GM21717 (cell line): ENCODE results near the gene PDK1.
"Not testable (repeated sequence)": the region's sequence is repeated elsewhere in the genome, so short reads cannot be mapped to it uniquely, and the experiment has no call there.

ENCODE experiments used
- ATAC-seq: cut with Tn5 transposase; IDR thresholded peaks from one replicate; pipeline ENCODE4 v1.9.1; 2021; ENCODE audit warnings: mild to moderate bottlenecking, moderate library complexity; ENCODE audit not compliant: unreplicated experiment

PDK1 gene

DNA sequence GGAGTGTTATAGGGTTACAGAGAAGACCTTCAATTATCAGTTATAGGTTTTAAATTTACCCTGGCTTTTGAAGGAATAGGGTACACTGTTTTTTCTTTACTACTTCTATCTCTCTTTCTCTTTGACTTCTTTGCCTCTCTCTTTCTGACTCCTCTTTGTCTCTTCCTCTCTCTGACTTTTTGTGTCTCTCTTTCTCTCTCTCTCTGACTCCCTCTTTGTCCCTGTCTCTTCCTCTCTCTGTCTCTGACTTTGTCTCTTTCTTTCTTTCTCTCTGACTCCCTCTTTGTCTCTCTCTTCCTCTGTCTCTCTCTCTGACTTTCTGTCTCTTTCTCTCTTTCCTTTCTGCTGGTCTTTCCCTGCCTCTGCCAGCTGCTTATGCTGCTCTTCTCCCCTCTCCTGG lies 36.3 kb downstream of the PDK1 start:
- not testable (repeated sequence) for ATAC-seq

DNA sequence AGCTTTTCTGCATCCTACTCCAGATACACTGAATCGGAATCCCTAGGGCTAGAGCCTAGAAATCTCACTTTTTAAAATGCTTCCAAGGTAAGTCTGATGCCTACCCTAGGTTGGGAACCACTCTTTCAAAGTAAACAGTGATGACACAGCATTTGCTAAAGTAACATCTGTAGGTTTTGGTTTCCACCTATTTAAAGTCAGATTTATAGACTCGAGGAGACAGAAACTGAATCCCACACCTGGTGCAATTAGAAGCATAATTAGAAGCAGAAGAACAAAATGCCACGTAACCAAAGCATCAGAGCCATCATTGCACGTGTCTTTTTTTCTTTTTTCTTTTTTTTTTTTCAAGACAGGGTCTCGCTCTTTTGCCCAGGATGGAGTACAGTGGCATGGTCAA lies 40.9 kb downstream of the PDK1 start:
- ATAC-seq, result peak; percentile 78

DNA sequence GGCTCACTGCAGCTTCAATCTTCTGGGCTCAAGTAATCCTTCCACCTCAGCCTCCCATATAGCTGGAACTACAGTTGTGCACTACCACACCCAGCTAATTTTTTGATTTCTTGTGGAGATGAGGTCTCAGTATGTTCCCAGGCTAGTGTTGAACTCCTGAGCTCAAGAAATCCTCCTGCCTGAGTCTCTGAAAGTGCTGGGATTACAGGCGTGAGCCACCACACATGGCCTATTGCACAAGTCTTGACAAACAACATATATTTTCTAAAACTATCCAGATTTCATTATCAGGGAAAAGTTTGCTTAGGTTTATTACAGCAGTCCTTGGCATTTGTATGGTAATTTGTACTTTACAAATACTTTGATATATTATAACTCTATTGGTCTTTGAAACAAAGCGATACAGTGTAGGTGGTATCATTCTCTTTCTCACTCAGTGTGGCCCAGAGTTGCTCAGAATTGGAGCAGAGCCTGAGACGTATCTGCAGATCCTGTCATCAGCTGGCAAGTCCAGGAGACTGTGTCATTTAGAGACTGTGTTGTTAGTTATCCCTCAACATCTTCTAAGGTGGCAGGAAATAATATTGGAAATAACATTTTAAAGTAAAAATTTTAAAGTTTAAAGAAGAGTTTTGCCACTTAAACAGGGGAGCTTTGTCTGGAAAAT lies 41.4 kb downstream of the PDK1 start:
- no peak for ATAC-seq

DNA sequence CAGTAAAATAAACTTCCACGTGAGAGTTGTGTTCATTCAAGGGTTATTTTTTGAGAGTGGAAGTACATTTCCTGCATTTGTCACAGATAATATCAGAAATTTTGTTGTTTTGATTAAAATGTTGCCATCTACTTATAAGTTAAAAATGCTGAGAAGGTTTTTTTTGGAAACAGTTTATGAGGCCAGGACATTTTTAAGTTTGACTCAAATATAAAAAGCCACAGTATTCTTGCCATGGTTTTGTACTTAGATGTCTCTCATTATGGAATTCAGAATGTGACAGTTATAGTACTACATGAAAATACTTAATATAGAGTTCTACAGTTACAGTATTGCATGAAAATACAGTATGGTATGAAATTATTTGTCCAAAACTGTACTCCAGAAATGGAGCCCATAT lies 44.1 kb downstream of the PDK1 start:
- ATAC-seq, result no peak

DNA sequence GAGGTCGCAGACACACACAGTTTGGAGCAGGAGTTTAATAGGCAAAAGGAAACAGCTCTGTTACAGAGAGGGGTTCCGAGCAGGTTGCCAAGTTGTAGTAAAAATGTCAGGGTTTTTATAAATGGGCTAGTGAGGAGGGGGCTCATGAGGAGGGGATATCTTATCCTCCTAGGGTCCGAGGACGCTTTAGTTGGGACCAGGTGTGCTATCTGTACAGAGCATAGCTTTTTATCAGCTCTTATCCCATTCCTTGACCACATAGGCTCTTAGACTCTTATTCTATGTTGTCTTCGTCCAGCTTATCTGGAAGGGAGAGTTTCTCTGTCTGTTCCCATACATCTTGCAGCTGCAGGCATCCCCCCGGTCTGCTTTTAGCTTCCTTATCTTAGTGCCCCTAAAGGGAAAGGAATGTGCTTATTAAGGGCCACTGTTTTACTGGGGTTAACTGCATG lies 44.7 kb downstream of the PDK1 start:
- no peak for ATAC-seq

DNA sequence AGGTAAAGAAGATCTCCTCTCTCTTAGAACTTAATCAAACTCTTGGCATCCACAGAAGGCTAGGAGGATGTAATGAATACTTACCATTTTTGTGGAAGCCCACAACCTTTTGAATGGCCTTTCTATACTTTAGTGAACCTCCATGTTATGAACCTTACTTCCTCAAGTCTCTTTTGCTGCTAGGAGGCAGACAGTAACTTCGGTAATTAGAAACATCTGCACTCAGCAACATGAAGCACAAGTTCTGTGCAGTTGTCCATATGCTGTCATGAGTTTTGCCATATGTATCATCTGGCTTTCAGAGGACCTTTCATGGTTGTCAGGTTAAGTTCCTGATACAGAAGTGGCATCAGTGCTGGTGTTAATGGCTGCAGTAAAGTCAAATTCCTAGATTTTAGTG lies 50.4 kb downstream of the PDK1 start:
- no peak for ATAC-seq

DNA sequence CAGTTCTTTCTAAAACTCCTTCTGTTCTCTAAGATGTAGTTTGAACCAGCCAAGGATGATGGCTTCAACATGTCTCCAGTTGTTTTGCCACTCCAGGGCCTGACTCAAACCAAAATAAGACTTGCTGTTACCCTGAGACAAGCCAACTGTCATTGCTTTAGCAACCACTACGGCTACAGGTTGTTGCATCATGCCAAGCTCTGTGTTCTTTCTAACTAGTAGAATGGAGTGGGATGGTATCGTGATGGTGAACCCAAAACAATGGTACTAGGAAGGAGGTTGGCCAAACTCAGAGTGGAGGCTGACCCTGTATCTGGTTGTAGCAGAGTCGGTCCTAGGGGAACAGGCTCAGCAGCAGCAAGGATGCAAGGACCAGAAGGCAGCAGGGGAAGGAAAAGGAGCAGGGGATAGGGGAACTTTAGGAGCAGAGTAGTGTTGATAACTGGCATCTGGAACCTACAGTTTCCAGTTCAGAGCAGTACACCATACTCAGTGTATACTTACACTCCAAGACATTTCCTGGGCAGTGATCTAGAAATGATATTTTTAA lies 51.6 kb downstream of the PDK1 start:
- no peak for ATAC-seq

DNA sequence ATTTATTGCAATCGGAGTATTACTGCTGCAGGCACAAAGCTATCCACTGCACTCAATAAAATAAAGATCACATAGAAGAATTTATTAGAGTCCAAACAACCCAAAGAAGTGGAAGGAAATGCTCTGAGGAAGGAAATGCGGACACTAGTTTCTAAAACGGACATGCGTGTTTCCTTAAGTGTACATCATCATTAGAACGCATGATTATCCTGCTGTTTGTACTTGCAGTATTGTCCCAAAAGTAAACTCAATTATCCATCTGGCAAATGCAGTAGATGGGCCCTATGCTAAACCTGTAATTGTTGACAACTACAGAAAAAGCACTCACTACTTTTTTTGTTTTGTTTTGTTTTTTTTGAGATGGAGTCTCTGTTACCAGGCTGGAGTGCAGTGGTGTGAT lies 53.6 kb downstream of the PDK1 start:
- ATAC-seq, result no peak

DNA sequence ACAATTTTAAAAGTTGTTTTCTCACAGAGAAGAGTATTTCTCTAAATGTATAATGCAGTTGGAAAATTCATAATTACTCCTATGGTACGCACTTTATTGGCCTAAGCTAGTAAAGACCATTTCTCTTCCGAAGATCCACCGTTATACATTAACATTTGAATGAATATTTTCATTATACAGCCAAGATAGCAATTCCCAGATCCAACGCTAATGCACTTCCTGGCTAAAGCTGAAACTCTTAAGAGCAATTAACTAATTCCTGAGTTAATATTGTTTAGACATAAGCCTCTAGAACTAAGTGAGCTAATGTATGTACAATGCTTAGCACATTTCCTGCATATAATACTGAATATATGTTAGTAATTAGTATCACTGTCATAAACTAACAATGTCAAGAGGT lies 56.2 kb downstream of the PDK1 start:
- ATAC-seq, result no peak

DNA sequence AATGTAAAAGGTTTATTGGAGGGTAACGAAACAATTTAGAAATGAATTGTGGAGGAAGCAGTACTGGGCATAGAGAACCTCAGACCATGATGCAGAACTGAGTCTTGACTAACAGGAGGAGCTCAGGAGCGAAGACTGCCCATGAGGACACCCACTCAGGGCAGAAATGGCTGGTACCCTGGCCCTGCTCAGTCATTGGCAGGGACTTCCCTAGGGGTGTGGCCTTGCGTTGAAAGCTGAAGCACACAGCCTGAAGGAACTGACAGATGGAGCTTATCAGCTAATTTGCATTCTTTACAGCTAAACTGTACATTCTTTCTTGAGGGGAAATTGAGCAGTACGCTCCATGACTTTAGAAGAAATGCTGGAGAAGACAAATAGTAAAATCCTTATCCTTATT lies 57.1 kb downstream of the PDK1 start:
- ATAC-seq, result no peak

DNA sequence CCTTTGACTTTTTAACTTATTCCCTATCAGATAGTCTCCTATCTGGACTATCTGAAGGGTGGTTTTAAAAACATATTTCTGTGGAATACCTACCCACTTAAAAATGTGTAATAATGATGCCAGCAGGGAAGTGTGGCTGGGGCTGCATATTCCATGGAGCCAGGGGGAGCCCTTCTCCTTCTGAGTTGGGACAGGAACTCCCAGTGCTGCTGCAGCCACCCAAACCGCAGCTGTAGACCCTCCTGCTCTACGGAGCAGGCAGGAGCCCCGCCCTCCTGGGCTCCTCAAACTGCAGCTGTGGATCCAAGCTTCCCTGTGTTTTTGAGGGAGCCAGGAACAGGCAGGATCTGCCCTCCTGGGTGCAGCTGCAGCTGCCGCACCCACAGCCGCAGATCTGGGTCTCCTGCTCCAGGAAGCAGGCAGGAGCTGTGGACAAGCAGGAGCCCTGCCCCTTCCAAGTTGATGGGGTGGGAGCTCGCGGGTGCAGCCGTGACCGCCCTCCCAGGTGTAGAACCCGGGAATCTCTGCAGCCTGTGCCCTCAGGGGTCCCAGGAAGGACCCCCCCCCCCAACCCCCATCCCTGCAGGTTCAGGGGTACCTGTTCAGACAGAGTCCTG lies 57.8 kb downstream of the PDK1 start:
- no peak for ATAC-seq

DNA sequence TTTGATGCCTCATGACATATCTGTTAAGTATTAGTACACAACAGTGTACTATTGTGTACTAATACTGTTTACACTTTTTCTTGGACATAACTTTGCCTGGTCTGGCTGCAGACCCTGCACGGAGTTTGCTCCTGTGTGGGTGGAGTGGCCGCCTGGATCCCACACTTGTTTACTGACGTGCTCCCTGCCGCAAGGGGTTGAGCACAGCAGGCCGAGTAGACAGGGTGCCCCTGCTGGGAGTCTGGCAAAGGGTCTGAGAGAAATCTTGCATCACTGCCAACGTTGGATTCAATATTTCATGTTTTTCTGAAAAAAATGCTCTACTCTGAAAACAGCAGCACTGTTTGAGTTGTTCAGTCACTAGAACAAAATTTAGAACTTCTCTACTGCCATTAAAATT lies 59.0 kb downstream of the PDK1 start:
- no peak for ATAC-seq

DNA sequence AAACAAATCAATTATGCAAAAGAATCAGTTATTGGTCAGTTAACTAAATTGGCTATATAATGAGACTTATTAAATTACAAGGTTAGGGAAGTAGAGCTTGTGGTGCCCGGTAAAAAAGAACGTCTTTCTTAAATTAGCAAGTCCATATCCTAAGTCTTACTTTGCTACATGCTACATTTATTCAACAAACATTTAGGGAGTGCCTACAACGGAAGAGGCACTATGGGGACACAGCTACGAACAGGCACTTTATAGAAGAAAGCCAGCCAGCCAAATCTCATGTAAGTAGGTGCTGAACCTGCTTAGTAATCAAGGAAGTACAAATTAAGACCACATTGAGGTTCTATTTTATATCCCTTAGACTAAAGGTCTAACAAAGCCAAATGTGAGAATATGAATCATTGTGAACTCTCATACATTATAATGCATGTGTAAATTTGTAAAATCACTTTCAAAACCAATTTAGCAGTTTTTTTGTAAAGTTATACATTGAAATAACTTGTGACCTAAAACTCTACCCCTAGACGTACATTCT lies 59.9 kb downstream of the PDK1 start:
- no peak for ATAC-seq

DNA sequence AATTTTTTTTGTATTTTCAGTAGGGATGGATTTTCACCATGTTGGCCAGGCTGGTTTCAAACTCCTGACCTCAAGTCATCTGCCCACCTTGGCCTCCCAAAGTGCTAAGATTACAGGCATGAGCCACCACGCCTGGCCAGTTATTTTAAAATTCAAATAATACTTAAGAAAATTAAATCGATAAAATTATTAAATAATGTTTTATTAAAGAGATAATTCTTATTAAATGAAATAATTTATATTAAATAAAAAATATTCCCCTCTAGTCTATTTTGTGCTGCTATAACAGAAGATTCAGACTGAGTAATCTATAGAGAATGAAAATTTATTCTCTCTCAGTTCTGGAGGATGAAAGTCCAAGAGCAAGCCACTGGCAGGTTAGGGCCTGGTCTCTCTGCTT lies 61.2 kb downstream of the PDK1 start:
- no peak for ATAC-seq

DNA sequence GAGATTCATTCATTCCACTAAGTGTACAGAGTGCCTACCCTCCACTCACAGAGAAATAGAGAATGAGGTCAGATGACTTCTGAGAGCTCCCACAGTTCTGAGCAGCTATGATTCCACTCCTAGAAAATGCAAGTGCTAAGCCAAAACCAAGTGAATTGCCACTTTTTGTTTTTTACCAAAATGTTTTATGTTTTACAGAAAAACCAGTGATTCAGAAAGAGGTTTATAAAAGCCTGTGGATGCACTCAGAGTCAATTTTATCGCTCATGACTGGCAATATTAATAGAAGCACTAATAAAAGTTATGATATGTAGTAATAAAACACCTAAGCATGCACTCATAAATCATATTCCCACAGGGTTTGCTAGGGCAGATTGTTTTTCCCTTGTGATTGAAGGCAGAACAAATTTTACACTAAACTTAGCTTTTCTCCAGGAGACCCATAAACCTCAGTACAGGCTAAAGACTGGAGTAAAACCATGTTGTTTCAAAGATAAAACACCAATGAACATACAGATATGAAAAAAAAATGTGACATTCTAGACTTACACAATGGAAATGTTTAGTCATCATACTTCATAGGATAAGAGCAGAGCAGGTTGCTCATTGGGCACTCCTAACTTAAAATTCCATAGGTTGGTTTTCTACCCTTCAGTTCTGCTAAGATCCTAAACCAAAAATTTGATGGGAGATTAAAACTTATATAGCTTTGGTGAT lies 67.5 kb downstream of the PDK1 start:
- no peak for ATAC-seq

DNA sequence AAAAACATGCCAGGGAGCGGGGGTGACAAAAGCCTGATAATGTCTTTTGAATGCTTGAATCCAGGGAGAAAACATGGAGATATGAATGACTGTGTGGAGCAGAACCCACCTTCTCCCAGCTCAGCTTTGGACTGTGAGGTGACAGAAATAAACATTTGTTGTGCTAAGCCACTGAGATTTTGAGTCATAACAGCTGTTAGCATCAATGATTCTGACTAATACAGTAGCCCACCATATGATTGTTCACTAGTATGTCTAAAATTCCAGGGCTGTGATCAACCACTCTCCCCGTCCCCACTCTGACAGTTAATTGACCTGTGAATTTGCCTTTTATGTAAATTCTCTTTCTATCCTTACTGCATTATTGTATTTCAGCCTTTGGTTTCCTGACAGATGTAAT lies 69.1 kb downstream of the PDK1 start:
- no peak for ATAC-seq

DNA sequence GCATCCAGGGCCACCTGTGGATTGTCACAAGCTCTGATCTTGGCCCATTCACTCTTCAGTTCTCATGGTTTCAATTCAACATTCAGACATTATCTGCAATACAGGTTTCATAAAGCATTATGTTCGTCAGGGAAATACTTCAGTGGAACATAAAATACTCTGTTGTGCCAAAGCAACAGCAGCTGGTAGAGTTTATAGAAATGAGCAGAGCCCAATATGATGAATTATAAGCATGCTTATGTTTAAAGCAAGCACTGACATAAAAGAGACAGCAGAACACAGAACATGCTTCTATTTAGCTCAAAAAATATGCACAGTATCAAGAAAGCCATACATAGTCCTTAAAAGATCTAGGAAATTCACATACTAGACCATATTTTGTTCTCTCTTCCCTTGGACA lies 71.3 kb downstream of the PDK1 start:
- ATAC-seq, result no peak

DNA sequence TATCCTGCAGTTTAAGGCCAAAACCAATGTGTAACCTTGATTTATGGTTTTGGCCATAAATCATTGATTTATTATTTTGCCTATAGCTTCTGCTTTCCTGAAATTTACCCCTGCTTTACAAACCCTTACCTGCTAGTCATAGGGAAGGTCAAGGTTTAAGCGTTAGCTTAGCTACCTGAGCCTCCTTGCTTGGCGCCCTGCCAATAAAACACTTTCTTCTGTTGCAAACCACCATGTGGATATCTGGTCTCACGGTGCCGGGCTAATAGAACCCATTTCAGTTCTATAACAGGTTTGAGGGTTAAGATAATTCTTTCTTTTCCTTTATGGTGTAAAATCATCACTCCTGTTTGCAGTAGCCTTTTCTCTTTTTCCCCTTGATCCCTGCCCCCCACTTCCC lies 72.2 kb downstream of the PDK1 start:
- ATAC-seq, result no peak

DNA sequence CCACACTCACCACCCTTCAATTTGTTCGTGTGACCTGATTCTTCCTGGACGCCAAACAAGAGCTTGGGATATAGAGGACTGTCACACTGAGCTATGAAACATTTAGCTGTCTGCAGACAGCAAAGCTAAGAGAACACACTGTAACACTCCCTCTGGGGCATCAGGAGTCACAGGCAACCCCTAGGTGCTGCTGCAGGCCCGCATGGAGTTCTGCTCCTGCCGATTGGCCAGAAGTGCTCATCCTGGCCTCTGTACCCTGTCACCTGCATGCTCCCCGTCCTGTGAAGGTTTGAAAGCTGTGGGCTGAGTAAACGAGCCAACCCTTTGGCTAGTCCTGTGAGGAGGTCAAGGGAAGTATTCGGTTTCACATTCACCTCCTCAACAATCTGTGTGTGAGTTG lies 73.7 kb downstream of the PDK1 start:
- ATAC-seq, result no peak

DNA sequence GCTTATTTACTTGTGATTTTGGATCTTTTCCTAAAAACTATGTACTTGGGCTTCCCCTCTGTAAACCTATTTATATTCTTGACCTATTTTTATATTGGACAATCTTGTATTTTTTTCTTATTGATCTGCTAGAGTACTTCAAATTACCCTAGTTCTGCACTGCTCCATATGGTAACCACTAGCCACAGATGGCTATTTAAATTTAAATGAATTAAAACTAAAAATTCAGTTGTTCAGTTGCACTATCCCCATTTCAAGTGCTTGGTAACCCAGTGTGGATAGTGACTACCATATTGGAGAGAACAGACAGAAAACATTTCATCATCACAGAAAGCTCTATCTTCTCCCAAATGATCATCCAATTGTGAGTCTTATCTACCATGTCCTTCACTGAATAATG lies 74.3 kb downstream of the PDK1 start:
- ATAC-seq, result no peak

DNA sequence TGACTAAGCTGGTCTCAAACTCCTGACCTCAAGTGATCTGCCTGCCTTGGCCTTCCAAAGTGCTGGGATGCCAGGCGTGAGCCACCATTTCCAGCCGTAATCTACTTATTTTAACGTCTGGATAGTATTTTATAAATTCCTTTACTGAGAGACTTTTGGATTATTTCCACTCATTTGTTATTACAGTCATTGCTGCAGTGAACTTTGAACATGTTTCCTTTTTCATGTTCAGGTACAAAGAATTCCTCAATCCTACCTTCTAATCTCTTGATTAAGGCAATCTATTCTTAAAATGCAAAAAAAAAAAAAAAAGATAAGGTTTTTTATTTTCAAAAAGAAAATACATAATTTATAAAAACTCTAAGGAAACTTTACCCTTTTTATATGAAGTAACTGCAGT lies 78.6 kb downstream of the PDK1 start:
- no peak for ATAC-seq

DNA sequence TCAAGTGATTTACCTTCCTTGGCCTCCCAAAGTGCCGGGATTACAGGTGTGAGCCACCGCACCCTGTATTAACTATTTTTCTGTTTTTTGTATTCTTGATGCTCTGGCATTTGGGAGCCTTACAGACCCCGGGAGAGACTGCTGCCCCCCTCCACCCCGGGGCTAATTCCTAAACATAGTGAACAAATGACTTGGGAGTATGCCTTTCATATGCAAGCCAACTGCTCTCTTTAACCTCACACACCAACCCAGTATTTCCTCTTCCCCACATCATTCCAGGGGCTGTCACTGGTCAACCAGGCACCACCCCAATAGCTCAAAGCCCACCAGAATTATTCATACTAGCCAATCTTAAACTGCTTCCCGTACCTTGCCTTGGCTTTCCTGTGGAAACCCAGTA lies 79.7 kb downstream of the PDK1 start:
- no peak for ATAC-seq
